A549 treated with RU486 at 1 μM for 4 hours (cell line): ENCODE results near the gene GAPDH. TPM values are rescaled to one million over a fixed set of nuclear protein-coding genes. Genes with fewer than 3 reads are reported as not detected.

Source experiments
- total RNA-seq: library from RNA; stranded (reverse); fragments of 200-300 nt; extraction: Qiagen RNA extraction; gene quantifications from 5 replicates; pipeline ENCODE4 v1.2.3, GENCODE V29; 2022; ENCODE audit warnings: low read depth

Gene GAPDH
- total RNA-seq, result 6,637 to 8,953 TPM (median 8,845 TPM) in 5 replicates

GRCh38 chr12:6533923-6534694 lies at the start of gene GAPDH:
GAPDH (plus strand) TSS chr12:6534517; CDS start chr12:6534833, 316 bp downstream.

DNA sequence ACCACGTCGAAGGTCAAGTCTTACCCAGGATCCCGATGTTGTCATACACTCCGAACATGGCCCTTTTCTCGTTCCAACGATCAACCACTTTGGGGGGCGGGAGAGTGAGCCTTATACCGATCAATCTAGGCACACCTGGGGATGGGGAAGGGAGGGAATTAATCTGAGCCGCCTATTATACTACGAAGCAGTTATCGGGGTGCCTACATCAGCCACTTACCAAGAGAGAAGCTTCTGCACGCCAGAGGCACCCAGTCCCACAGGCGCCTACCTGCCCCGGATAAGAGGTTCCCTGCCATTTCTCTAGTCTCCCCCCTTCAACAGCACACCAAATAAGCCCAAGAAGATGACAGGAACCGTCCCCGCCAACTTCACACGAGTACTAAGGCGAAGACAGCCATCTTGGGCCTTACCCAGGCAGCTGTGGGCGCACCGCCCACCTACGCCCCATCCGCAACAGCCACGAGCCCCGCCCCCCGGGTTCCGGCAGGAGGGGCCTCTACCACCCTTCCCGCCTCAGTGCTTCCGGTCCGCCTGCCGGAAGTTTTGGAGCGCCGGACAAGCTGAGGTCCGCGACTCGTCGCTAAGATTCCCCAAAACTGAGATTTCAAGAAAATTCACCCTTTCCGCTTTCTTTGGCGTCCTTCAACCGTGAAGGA lies 41.4 kb upstream of the GAPDH start, which contains the start of gene MRPL51:
MRPL51 (minus strand) TSS at position 425 of the 659 bp plus-strand sequence; CDS start at position 299, 126 bp downstream.

GRCh38 chr12:6493497-6494257 lies 40.6 kb upstream of the GAPDH start, which contains the start of gene NCAPD2:
NCAPD2 (plus strand) TSS chr12:6494102; CDS start chr12:6495099, 997 bp downstream.

Other genes with a start within 250 kb of the GAPDH start
- 0.18 to 0.53 TPM (median 0.30 TPM) in 5 replicates for gene PLEKHG6, start 223.8 kb upstream of the GAPDH start, total RNA-seq
- gene TNFRSF1A, start 192.4 kb upstream of the GAPDH start, total RNA-seq, result 337 to 562 TPM (median 507 TPM) in 5 replicates
- gene SCNN1A, start 159.0 kb upstream of the GAPDH start, total RNA-seq, result 6.5 to 9.4 TPM (median 6.9 TPM) in 5 replicates
- gene LTBR, start 150.4 kb upstream of the GAPDH start, total RNA-seq, result 154 to 212 TPM (median 188 TPM) in 5 replicates
- not detected in 5 replicates for gene CD27, start 89.6 kb upstream of the GAPDH start, total RNA-seq
- 2.2 to 5.2 TPM (median 3.7 TPM) in 5 replicates for gene TAPBPL, start 82.5 kb upstream of the GAPDH start, total RNA-seq
- gene VAMP1, start 63.8 kb upstream of the GAPDH start, total RNA-seq, result 8.7 to 13.8 TPM (median 12.4 TPM) in 5 replicates
- 292 to 379 TPM (median 297 TPM) in 5 replicates for gene MRPL51, start 41.3 kb upstream of the GAPDH start, total RNA-seq
- 60.4 to 70.5 TPM (median 66.4 TPM) in 5 replicates for gene NCAPD2, start 40.4 kb upstream of the GAPDH start, total RNA-seq
- 2.0 to 3.2 TPM (median 2.2 TPM) in 5 replicates for gene IFFO1, start 21.5 kb downstream of the GAPDH start, total RNA-seq
- gene NOP2, start 33.8 kb downstream of the GAPDH start, total RNA-seq, result 104 to 116 TPM (median 106 TPM) in 5 replicates
- gene CHD4, start 72.9 kb downstream of the GAPDH start, total RNA-seq, result 63.6 to 81.6 TPM (median 70.1 TPM) in 5 replicates
- gene LPAR5, start 101.4 kb downstream of the GAPDH start, total RNA-seq, result 0.30 to 0.91 TPM (median 0.50 TPM) in 5 replicates
- gene ACRBP, start 112.9 kb downstream of the GAPDH start, total RNA-seq, result 0.21 to 0.39 TPM (median 0.30 TPM) in 4 of 5 replicates, not detected in the other
- 13.4 to 17.6 TPM (median 16.0 TPM) in 5 replicates for gene ING4, start 128.6 kb downstream of the GAPDH start, total RNA-seq
- gene ZNF384, start 154.9 kb downstream of the GAPDH start, total RNA-seq, result 52.6 to 62.9 TPM (median 62.6 TPM) in 5 replicates
- 0.51 to 1.1 TPM (median 0.81 TPM) in 5 replicates for gene PIANP, start 166.3 kb downstream of the GAPDH start, total RNA-seq
- 45.2 to 57.8 TPM (median 55.4 TPM) in 5 replicates for gene COPS7A, start 189.5 kb downstream of the GAPDH start, total RNA-seq
- gene MLF2, start 218.6 kb downstream of the GAPDH start, total RNA-seq, result 260 to 330 TPM (median 311 TPM) in 5 replicates
- 655 to 1,143 TPM (median 965 TPM) in 5 replicates for gene PTMS, start 231.8 kb downstream of the GAPDH start, total RNA-seq
- gene LAG3, start 238.0 kb downstream of the GAPDH start, total RNA-seq, result 0.69 to 1.6 TPM (median 1.3 TPM) in 5 replicates